GM23338 (cell line): Measurements from ENCODE around the gene MAPK9. TPM values are rescaled to one million over a fixed set of nuclear protein-coding genes. Genes with fewer than 3 reads are reported as not detected.

Source experiments
- CREB1 ChIP-seq: fragments of 250-450 bp; sonication (Bioruptor Pico); IDR thresholded peaks from 2 replicates; pipeline ENCODE4 v1.5.0; 2020; ENCODE audit warnings: low read depth, mild to moderate bottlenecking, moderate library complexity
- EZH2phosphoT487 ChIP-seq: fragments of 200-600 bp; sonication (generic); IDR thresholded peaks from one replicate; pipeline ENCODE4 v1.8.1; 2018; ENCODE audit warnings: antibody characterized with exemption; ENCODE audit not compliant: unreplicated experiment
- STAT1 ChIP-seq: IDR thresholded peaks from one replicate; pipeline ENCODE4 v1.6.1; 2016; ENCODE audit warnings: antibody characterized with exemption; ENCODE audit not compliant: unreplicated experiment
- ZNF114 ChIP-seq: fragments of 250-450 bp; sonication (Bioruptor Pico); IDR thresholded peaks from 2 replicates; pipeline ENCODE4 v1.5.0; 2020; ENCODE audit warnings: mild to moderate bottlenecking, moderate library complexity
- ZNF462 ChIP-seq: fragments of 250-450 bp; sonication (Bioruptor Pico); IDR thresholded peaks from 2 replicates; pipeline ENCODE4 v1.5.0; 2020; ENCODE audit warnings: mild to moderate bottlenecking, moderate library complexity
- polyA plus RNA-seq: library from polyadenylated mRNA; unstranded; fragments of >200 nt; fragmentation: Nextera tagmentation; extraction: Ambion mirVana; gene quantifications from 2 replicates; pipeline ENCODE4 v1.2.1, GENCODE V29; 2016
- total RNA-seq: library from RNA; depleted of rRNA; stranded (reverse); fragments of >200 nt; shearing (Covaris generic); gene quantifications from 2 replicates; pipeline ENCODE4 v1.2.3, GENCODE V29; 2014
- TF ChIP-seq, protein P1 (sequence below), 2 experiments: fragments of 200-600 bp in 1 of 2; sonication (generic) in 1 of 2; conservative IDR thresholded peaks; 2 replicates each; pipeline versions ENCODE4 v1.5.1 to v1.6.1; 2016 to 2017; ENCODE audit warnings: antibody characterized with exemption in 2 of 2, low read depth in 2 of 2, mild to moderate bottlenecking in 2 of 2, moderate library complexity in 1 of 2
- TF ChIP-seq, protein P2 (sequence below): IDR thresholded peaks from 2 replicates; pipeline ENCODE4 v1.6.1; 2016; ENCODE audit warnings: antibody characterized with exemption
- TF ChIP-seq, protein P3 (sequence below): IDR thresholded peaks from one replicate; pipeline ENCODE4 v1.6.1; 2018; ENCODE audit warnings: antibody characterized with exemption; ENCODE audit not compliant: unreplicated experiment

Gene MAPK9
- total and polyA plus RNA-seq, 2 experiments from 2014 or later: 16.8 to 37.0 TPM

DNA sequence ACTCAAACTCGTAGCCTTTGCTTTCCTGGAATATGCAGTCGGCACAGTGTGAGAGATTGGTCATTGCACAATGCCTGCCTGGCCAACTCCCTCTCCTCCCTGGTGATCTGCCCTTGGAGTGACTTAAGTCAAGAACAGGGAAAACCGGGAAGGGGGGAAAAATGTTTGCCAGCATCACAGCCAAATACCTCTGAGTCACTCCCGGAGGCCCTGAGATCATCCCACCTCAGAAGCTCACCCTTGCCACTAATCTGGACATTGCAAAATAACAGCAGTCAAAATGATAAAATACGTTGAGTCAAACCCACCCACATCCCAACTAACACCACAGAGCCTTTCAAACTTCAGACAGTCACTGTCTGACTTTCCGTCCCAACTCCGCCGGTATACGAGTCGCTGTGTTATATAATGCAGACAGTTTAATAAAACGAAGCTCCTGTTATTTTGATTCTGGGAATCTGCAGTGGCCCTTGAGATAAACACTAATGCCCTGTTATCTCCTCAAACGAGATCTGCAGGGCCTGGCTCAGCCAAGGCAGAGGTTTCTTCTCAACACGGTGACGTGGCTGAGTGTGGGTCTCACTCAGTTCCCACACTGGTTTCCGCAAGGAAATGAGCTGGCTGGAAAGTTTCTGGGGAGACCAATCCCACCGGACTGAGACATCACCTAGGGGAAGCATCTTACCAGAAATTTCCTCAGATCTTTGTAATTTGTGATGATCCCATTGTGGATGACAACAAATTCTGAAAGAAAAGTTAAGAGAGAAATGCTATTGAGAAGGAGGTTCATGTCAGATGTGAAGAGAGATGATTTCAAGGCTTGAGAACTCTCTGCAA is 39.1 kb upstream of the MAPK9 start (continued):
- TF ChIP-seq ZNF462 (CRISPR knock-in tag): no peak
- TF ChIP-seq ZNF114 (CRISPR knock-in tag): no peak
- TF ChIP-seq EZH2phosphoT487: no peak
- no peak for TF ChIP-seq CREB1 (CRISPR knock-in tag)
- TF ChIP-seq, protein P1, sequence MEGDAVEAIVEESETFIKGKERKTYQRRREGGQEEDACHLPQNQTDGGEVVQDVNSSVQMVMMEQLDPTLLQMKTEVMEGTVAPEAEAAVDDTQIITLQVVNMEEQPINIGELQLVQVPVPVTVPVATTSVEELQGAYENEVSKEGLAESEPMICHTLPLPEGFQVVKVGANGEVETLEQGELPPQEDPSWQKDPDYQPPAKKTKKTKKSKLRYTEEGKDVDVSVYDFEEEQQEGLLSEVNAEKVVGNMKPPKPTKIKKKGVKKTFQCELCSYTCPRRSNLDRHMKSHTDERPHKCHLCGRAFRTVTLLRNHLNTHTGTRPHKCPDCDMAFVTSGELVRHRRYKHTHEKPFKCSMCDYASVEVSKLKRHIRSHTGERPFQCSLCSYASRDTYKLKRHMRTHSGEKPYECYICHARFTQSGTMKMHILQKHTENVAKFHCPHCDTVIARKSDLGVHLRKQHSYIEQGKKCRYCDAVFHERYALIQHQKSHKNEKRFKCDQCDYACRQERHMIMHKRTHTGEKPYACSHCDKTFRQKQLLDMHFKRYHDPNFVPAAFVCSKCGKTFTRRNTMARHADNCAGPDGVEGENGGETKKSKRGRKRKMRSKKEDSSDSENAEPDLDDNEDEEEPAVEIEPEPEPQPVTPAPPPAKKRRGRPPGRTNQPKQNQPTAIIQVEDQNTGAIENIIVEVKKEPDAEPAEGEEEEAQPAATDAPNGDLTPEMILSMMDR (conservative IDR thresholded peaks at IDR 0.05; ENCODE audit: low read depth in 2 of 2): no peak
- TF ChIP-seq, protein P2, sequence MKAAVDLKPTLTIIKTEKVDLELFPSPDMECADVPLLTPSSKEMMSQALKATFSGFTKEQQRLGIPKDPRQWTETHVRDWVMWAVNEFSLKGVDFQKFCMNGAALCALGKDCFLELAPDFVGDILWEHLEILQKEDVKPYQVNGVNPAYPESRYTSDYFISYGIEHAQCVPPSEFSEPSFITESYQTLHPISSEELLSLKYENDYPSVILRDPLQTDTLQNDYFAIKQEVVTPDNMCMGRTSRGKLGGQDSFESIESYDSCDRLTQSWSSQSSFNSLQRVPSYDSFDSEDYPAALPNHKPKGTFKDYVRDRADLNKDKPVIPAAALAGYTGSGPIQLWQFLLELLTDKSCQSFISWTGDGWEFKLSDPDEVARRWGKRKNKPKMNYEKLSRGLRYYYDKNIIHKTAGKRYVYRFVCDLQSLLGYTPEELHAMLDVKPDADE: no peak
- TF ChIP-seq, protein P3, sequence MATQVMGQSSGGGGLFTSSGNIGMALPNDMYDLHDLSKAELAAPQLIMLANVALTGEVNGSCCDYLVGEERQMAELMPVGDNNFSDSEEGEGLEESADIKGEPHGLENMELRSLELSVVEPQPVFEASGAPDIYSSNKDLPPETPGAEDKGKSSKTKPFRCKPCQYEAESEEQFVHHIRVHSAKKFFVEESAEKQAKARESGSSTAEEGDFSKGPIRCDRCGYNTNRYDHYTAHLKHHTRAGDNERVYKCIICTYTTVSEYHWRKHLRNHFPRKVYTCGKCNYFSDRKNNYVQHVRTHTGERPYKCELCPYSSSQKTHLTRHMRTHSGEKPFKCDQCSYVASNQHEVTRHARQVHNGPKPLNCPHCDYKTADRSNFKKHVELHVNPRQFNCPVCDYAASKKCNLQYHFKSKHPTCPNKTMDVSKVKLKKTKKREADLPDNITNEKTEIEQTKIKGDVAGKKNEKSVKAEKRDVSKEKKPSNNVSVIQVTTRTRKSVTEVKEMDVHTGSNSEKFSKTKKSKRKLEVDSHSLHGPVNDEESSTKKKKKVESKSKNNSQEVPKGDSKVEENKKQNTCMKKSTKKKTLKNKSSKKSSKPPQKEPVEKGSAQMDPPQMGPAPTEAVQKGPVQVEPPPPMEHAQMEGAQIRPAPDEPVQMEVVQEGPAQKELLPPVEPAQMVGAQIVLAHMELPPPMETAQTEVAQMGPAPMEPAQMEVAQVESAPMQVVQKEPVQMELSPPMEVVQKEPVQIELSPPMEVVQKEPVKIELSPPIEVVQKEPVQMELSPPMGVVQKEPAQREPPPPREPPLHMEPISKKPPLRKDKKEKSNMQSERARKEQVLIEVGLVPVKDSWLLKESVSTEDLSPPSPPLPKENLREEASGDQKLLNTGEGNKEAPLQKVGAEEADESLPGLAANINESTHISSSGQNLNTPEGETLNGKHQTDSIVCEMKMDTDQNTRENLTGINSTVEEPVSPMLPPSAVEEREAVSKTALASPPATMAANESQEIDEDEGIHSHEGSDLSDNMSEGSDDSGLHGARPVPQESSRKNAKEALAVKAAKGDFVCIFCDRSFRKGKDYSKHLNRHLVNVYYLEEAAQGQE: no peak
- TF ChIP-seq STAT1: no peak
